SU-DHL-6 (cell line): ENCODE results near the gene RGL1.

Experiments
- H2AFZ ChIP-seq: fragments of 200-600 bp; sonication (generic); 2 replicates; pipeline ENCODE4 v1.6.1; 2014; ENCODE audit warnings: low read depth, mild to moderate bottlenecking, moderate library complexity, mixed read lengths, antibody characterized with exemption, low read length; ENCODE audit not compliant: severe bottlenecking
- H3F3A ChIP-seq: fragments of 200-600 bp; shearing (Covaris generic); 2 replicates; pipeline ENCODE4 v1.6.0; 2016; ENCODE audit warnings: antibody characterized with exemption, mild to moderate bottlenecking; ENCODE audit not compliant: insufficient read depth
- H3K27ac ChIP-seq: fragments of 200-600 bp; sonication (generic); 2 replicates; pipeline ENCODE4 v1.5.1; 2016; ENCODE audit warnings: low read depth, mild to moderate bottlenecking, low read length, moderate library complexity, mixed read lengths
- H3K27me3 ChIP-seq: fragments of 200-600 bp; sonication (generic), shearing (Covaris generic); 2 replicates; pipeline ENCODE4 v1.6.0; 2014; ENCODE audit warnings: mild to moderate bottlenecking, low read length
- H3K36me3 ChIP-seq: fragments of 200-600 bp; sonication (generic); 2 replicates; pipeline ENCODE4 v1.6.1; 2014; ENCODE audit warnings: mild to moderate bottlenecking, low read length, mixed read lengths
- H3K4me2 ChIP-seq: fragments of 300-600, 200-600 bp; shearing (Covaris generic), sonication (generic); 2 replicates; pipeline ENCODE4 v1.6.0; 2014; ENCODE audit warnings: low read length, low read depth, mild to moderate bottlenecking; ENCODE audit not compliant: poor library complexity, severe bottlenecking
- H3K4me3 ChIP-seq: fragments of 200-600 bp; sonication (generic); 2 replicates; pipeline ENCODE4 v1.5.1; 2014; ENCODE audit warnings: antibody characterized with exemption, low read length, mild to moderate bottlenecking, mixed read lengths; ENCODE audit not compliant: insufficient read depth, poor library complexity, severe bottlenecking
- H3K79me2 ChIP-seq: fragments of 200-600 bp; sonication (generic); 2 replicates; pipeline ENCODE4 v1.6.1; 2014; ENCODE audit warnings: mild to moderate bottlenecking, low read length, moderate library complexity; ENCODE audit not compliant: insufficient read depth
- H3K9ac ChIP-seq: fragments of 200-600 bp; sonication (generic); 2 replicates; pipeline ENCODE4 v1.7.0; 2014; ENCODE audit warnings: mild to moderate bottlenecking, low read length
- H3K9me2 ChIP-seq: fragments of 200-600 bp; sonication (generic); replicated peaks from 2 replicates; pipeline ENCODE4 v1.6.1; 2014; ENCODE audit warnings: low read length; ENCODE audit not compliant: insufficient read depth
- H3K9me3 ChIP-seq: fragments of 200-600 bp; sonication (generic); 2 replicates; pipeline ENCODE4 v1.6.1; 2014; ENCODE audit warnings: low read length, mixed read lengths; ENCODE audit not compliant: insufficient read depth
- H4K20me1 ChIP-seq: fragments of 200-600 bp; sonication (generic); 2 replicates; pipeline ENCODE4 v1.6.1; 2014; ENCODE audit warnings: low read depth, mild to moderate bottlenecking, antibody characterized with exemption, low read length, moderate library complexity, mixed read lengths
- EZH2phosphoT487 ChIP-seq: fragments of 200-600 bp; sonication (generic), shearing (Covaris generic); conservative IDR thresholded peaks from 2 replicates; pipeline ENCODE4 v1.6.1; 2018; ENCODE audit warnings: mild to moderate bottlenecking, antibody characterized with exemption, low read length, moderate library complexity, mixed read lengths
- TF ChIP-seq, protein P1 (sequence below): fragments of 200-600 bp; sonication (generic); IDR thresholded peaks from one replicate; pipeline ENCODE4 v1.5.1; 2017; ENCODE audit warnings: antibody characterized with exemption, mild to moderate bottlenecking, low read length, moderate library complexity; ENCODE audit not compliant: insufficient read depth, poor library complexity, severe bottlenecking

The RGL1 gene

DNA sequence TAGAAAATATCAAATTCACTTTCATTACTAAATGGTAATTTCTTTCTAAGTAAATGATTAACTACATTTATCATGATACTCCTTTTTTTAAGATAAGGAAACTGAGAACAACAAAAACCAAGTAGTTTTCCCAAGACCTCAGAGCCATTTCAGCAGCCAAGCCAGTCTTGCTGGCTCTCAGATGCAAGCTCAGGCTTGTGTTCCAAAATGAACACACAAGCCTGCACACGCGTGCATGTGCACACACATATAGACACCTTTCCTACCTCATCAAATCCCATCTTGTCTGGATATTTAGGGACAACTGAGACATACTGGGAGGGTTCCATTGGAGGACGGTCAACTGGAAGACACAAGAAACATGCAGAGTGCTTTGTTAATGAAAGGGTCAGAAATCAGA, 149.6 kb downstream of the RGL1 start:
- Histone ChIP-seq H4K20me1 (no peaks in the 10 kb centered on the region), H3K36me3 (no peaks in the 10 kb centered on the region), H3K9me3 (no peaks in the 10 kb centered on the region), H3K4me2 (no peak overlapping the region), H3K9me2 (no peaks in the 10 kb centered on the region), H3K27me3 (no peaks in the 10 kb centered on the region), H2AFZ (no peak overlapping the region), H3K9ac (no peak overlapping the region), H3F3A (no peaks in the 10 kb centered on the region), H3K4me3 (no peak overlapping the region), H3K27ac (no peak overlapping the region), H3K79me2 (no peaks in the 10 kb centered on the region)
- no peak for TF ChIP-seq EZH2phosphoT487
- TF ChIP-seq, protein P1, sequence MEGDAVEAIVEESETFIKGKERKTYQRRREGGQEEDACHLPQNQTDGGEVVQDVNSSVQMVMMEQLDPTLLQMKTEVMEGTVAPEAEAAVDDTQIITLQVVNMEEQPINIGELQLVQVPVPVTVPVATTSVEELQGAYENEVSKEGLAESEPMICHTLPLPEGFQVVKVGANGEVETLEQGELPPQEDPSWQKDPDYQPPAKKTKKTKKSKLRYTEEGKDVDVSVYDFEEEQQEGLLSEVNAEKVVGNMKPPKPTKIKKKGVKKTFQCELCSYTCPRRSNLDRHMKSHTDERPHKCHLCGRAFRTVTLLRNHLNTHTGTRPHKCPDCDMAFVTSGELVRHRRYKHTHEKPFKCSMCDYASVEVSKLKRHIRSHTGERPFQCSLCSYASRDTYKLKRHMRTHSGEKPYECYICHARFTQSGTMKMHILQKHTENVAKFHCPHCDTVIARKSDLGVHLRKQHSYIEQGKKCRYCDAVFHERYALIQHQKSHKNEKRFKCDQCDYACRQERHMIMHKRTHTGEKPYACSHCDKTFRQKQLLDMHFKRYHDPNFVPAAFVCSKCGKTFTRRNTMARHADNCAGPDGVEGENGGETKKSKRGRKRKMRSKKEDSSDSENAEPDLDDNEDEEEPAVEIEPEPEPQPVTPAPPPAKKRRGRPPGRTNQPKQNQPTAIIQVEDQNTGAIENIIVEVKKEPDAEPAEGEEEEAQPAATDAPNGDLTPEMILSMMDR: no peak

DNA sequence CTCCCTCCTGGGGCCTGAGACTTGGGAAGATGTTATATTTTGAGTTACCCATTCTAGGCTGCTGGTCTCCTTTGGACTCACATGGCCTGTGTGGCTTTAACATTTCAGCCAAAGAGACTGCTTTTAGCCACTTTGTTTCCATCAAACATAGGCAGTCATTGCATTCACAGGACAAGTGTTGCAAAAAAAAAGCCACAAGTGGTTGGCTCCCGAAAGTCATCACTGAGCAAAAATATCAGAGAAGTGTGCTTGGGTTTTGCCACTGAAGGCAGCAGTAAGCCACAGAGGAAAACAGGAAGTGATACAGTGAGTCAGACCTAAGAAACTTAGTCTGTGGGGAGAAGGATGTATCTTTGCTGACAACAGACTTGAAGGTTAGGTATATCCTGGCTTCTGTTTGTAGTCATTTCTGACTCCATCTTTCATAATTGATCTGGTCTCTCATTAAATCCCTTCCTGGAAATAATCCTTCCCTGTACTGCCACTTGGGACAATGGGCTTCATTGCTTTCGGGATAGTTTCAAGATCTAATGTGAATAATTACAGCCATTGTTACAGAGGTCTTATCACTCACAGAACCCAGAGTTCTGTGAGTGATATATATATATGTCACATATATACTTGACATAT, 151.8 kb downstream of the RGL1 start:
- no peaks in the 10 kb centered on the region for H3K36me3 ChIP-seq
- H4K20me1 ChIP-seq: no peaks in the 10 kb centered on the region
- H3K4me3 ChIP-seq: no peak overlapping the region
- TF ChIP-seq, protein P1: no peak
- no peak for TF ChIP-seq EZH2phosphoT487
- no peak overlapping the region for H3K9ac ChIP-seq
- no peak overlapping the region for H2AFZ ChIP-seq
- no peaks in the 10 kb centered on the region for H3K9me3 ChIP-seq
- H3K27me3 ChIP-seq: no peaks in the 10 kb centered on the region
- no peaks in the 10 kb centered on the region for H3K79me2 ChIP-seq
- no peak overlapping the region for H3K4me2 ChIP-seq
- no peaks in the 10 kb centered on the region for H3F3A ChIP-seq
- no peak overlapping the region for H3K27ac ChIP-seq
- H3K9me2 ChIP-seq: no peaks in the 10 kb centered on the region

DNA sequence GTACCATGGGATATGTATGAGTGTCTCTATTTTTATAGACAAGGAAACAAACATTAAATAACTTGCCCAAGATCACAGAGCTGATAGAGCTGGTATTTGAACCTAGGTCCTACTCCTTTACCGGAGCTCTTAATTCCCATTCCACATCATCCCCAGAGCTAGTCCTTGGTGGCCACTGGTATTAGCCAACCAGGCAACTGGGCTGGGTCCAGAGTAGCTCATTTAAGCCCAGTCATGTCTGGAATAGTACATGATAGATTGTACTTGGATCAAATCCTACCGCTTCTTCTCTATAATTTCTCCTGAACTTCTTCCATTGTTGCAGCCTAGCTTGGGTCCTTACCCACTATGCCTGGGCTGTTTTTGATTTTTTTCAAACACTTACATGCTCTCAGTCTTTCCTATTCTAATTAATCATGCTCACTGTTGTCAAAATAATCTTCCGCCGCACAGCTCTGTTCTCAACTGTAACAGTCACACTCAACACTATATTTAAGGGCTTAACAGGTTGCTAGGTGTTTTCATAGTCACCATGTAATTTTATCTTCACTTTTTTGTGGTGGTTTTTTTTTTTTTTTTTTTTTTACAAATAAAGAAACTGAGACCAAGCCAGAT, 152.4 kb downstream of the RGL1 start:
- Histone ChIP-seq H3K79me2 (no peaks in the 10 kb centered on the region), H3K4me3 (no peak overlapping the region), H3K27ac (no peak overlapping the region), H3K27me3 (no peaks in the 10 kb centered on the region), H3K36me3 (no peaks in the 10 kb centered on the region), H2AFZ (no peak overlapping the region), H3K9me2 (no peaks in the 10 kb centered on the region), H3F3A (no peaks in the 10 kb centered on the region), H3K9me3 (no peaks in the 10 kb centered on the region), H3K4me2 (no peak overlapping the region), H3K9ac (no peak overlapping the region), H4K20me1 (no peaks in the 10 kb centered on the region)
- TF ChIP-seq, protein P1: no peak
- no peak for TF ChIP-seq EZH2phosphoT487
